Adrenal gland (tissue), 5 donors: Measurements from ENCODE around the gene ST8SIA6.

Experiments used
- POLR2A ChIP-seq, 2 donors: fragments of 450-650 bp; IDR thresholded peaks; one replicate each; pipeline ENCODE4 v1.6.1; 2017; ENCODE audit warnings: antibody characterized with exemption in 2 of 2, mild to moderate bottlenecking in 2 of 2, moderate library complexity in 1 of 2
- TF ChIP-seq, protein P1 (sequence below), 6 experiments: fragments of 450-650 bp in 4 of 6; fragments of 200-600 bp in 2 of 6; sonication (generic) in 1 of 6; IDR thresholded peaks; 1 replicate in 5 of 6; 2 replicates in 1 of 6; pipeline versions ENCODE4 v1.5.1 to v1.8.0; 2016 to 2021; ENCODE audit warnings: antibody characterized with exemption in 6 of 6, mild to moderate bottlenecking in 2 of 6, moderate library complexity in 1 of 6
- donor health status: DM: no; HTN: no; CAD: no.

DNA sequence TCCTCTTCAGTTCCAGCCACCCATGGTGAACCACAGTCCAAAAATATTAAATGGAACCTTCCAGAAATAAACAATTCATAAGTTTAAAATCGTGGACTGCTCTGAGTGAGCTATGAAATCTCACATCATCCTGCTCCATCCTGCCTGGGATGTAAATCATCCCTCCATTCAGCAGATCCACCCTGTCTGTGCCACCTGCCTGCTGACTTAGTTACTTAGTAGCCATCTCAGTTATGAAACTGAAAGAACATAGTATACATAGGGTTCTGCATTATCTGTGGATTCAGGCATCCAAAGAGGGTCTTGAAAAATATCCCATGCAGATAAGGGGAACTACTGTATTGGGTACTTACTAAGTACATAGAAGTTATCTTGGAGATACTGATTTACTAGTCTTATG is 89.0 kb downstream of the ST8SIA6 start:
- TF ChIP-seq, protein P1, sequence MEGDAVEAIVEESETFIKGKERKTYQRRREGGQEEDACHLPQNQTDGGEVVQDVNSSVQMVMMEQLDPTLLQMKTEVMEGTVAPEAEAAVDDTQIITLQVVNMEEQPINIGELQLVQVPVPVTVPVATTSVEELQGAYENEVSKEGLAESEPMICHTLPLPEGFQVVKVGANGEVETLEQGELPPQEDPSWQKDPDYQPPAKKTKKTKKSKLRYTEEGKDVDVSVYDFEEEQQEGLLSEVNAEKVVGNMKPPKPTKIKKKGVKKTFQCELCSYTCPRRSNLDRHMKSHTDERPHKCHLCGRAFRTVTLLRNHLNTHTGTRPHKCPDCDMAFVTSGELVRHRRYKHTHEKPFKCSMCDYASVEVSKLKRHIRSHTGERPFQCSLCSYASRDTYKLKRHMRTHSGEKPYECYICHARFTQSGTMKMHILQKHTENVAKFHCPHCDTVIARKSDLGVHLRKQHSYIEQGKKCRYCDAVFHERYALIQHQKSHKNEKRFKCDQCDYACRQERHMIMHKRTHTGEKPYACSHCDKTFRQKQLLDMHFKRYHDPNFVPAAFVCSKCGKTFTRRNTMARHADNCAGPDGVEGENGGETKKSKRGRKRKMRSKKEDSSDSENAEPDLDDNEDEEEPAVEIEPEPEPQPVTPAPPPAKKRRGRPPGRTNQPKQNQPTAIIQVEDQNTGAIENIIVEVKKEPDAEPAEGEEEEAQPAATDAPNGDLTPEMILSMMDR (IDR thresholded peaks at IDR 0.05): no peak
- no peak for TF ChIP-seq POLR2A (IDR thresholded peaks at IDR 0.05)
